ENCODE measurements around the gene SOX15.

The SOX15 gene

GRCh38 chr17:7557775-7558543 is 31.9 kb downstream of the SOX15 start:
- Histone ChIP-seq H3K4me2 (no peak overlapping the region), H3K27me3 (ENCODE audit: insufficient read depth, low read depth) (no peaks in the 10 kb centered on the region), H2AFZ (ENCODE audit: low read depth) (no peak overlapping the region), H3K9ac (no peak overlapping the region), H3K4me3 (IDR thresholded peaks at IDR 0.05; ENCODE audit: insufficient read depth, low read depth, low read length) (no peak overlapping the region), H3K79me2 (ENCODE audit: insufficient read depth, low read depth) (peaks cover 8% of the 10 kb centered on the region; the same call in 1 of the 2 replicates), H3K36me3 (ENCODE audit: insufficient read depth) (no peaks in the 10 kb centered on the region), H3K27ac (no peak overlapping the region), H4K20me1 (ENCODE audit: insufficient read depth) (no peaks in the 10 kb centered on the region), H3K4me1 (ENCODE audit: low read depth, poor library complexity, severe bottlenecking) (peaks cover 2% of the 10 kb centered on the region)
- TF ChIP-seq CTCF (conservative IDR thresholded peaks at IDR 0.05; ENCODE audit: low read depth, low read length), result no peak

- no peak overlapping the region for H3K27ac ChIP-seq
- TF ChIP-seq CTCF (conservative IDR thresholded peaks at IDR 0.05; ENCODE audit: low read depth, low read length), result no peak
- H3K4me1 ChIP-seq (ENCODE audit: low read depth, poor library complexity, severe bottlenecking), result peaks cover 2% of the 10 kb centered on the region
- no peak overlapping the region for H3K4me3 ChIP-seq (IDR thresholded peaks at IDR 0.05; ENCODE audit: insufficient read depth, low read depth, low read length)
- no peaks in the 10 kb centered on the region for H3K27me3 ChIP-seq (ENCODE audit: insufficient read depth, low read depth)
- H3K4me2 ChIP-seq, result no peak overlapping the region
- no peak overlapping the region for H3K9ac ChIP-seq
- no peaks in the 10 kb centered on the region for H4K20me1 ChIP-seq (ENCODE audit: insufficient read depth)
- no peak overlapping the region for H2AFZ ChIP-seq (ENCODE audit: low read depth)
- no peaks in the 10 kb centered on the region for H3K36me3 ChIP-seq (ENCODE audit: insufficient read depth)
- H3K79me2 ChIP-seq (ENCODE audit: insufficient read depth, low read depth), result peaks cover under 1% of the 10 kb centered on the region; the same call in 1 of the 2 replicates
Observed at GRCh38 chr17:7557147-7557764, 32.6 kb downstream of the SOX15 start.

- Histone ChIP-seq H3K36me3 (ENCODE audit: insufficient read depth) (no peaks in the 10 kb centered on the region), H3K27me3 (ENCODE audit: insufficient read depth, low read depth) (no peaks in the 10 kb centered on the region), H3K4me2 (no peak overlapping the region), H3K4me3 (IDR thresholded peaks at IDR 0.05; ENCODE audit: insufficient read depth, low read depth, low read length) (no peak overlapping the region), H4K20me1 (ENCODE audit: insufficient read depth) (no peaks in the 10 kb centered on the region), H3K9ac (no peak overlapping the region), H3K4me1 (ENCODE audit: low read depth, poor library complexity, severe bottlenecking) (peaks cover 2% of the 10 kb centered on the region), H3K79me2 (ENCODE audit: insufficient read depth, low read depth) (no peaks in the 10 kb centered on the region), H3K27ac (no peak overlapping the region), H2AFZ (ENCODE audit: low read depth) (no peak overlapping the region)
- TF ChIP-seq CTCF (conservative IDR thresholded peaks at IDR 0.05; ENCODE audit: low read depth, low read length), result no peak
Observed at GRCh38 chr17:7556627-7557026, 33.3 kb downstream of the SOX15 start.

GRCh38 chr17:7555320-7555948 is 34.5 kb downstream of the SOX15 start:
- no peaks in the 10 kb centered on the region for H3K36me3 ChIP-seq (ENCODE audit: insufficient read depth)
- H3K4me3 ChIP-seq (IDR thresholded peaks at IDR 0.05; ENCODE audit: insufficient read depth, low read depth, low read length), result no peak overlapping the region
- H2AFZ ChIP-seq (ENCODE audit: low read depth), result no peak overlapping the region
- H3K4me2 ChIP-seq, result no peak overlapping the region
- no peak overlapping the region for H3K27ac ChIP-seq
- H3K4me1 ChIP-seq (ENCODE audit: low read depth, poor library complexity, severe bottlenecking), result peaks cover 2% of the 10 kb centered on the region
- H3K27me3 ChIP-seq (ENCODE audit: insufficient read depth, low read depth), result no peaks in the 10 kb centered on the region
- no peaks in the 10 kb centered on the region for H3K79me2 ChIP-seq (ENCODE audit: insufficient read depth, low read depth)
- H4K20me1 ChIP-seq (ENCODE audit: insufficient read depth), result no peaks in the 10 kb centered on the region
- no peak for TF ChIP-seq CTCF (conservative IDR thresholded peaks at IDR 0.05; ENCODE audit: low read depth, low read length)
- no peak overlapping the region for H3K9ac ChIP-seq
